ENCODE results near the gene EGR1. TPM values are rescaled to one million over a fixed set of nuclear protein-coding genes. Genes with fewer than 3 reads are reported as not detected.

The EGR1 gene
- total and polyA plus RNA-seq, 2 of the 4 experiments (the other 2 are of a cell fraction), result 2.9 to 104 TPM

DNA sequence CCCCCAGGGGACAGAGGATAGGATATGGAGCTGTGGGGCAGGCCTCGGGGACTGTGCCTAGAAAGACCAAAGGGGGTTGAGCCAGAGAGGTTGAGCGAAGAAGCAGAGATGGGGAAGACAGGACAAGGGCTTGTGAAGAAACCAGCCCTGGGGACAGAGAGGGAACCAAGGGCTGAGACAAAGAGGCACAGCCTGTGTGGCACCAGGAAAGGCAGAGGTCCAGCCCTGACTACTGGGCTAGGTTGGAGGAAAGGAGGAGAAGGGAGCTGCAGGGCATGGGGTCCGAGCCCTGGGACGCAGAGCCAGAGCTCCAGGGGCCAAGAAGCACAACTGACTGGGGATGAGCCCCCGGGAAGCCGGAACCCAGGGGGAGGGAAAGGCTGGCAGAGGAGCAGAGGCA is 17.2 kb upstream of the EGR1 start:
- 85% methylated on average over 6 of the region's 6 CpGs; no CpG with 5 or more reads in 1 of the 2 experiments for WGBS, 2 experiments (ENCODE audit: extremely low coverage in 2 of 2, insufficient read length in 1 of 2)
- Histone ChIP-seq H2AK9ac (replicated peaks; ENCODE audit: low read depth, low read length, poor library complexity) (no peak overlapping the region), H3K56ac (ENCODE audit: extremely low read depth, insufficient read depth, low read length) (no peak overlapping the region), H4K8ac (ENCODE audit: low read depth in 2 of 2, low read length in 2 of 2) (no peak overlapping the region), H2BK20ac (ENCODE audit: low read depth, low read length) (no peak overlapping the region), H2BK5ac (ENCODE audit: low read depth, low read length, poor library complexity, severe bottlenecking) (no peak overlapping the region), H2BK120ac (ENCODE audit: low read depth, low read length) (no peak overlapping the region), H3K9me1 (ENCODE audit: insufficient read depth, low read length) (no peaks in the 10 kb centered on the region), H3K27ac (ENCODE audit: insufficient read depth, low read length) (no peak overlapping the region), H3K4ac (ENCODE audit: low read depth, low read length) (no peak overlapping the region), H3K4me2 (ENCODE audit: low read depth, low read length) (no peak overlapping the region), H4K91ac (ENCODE audit: insufficient read depth, low read depth, low read length) (no peak overlapping the region), H3K14ac (replicated peaks; ENCODE audit: low read depth, low read length) (no peak overlapping the region), H3K9me3 (ENCODE audit: control insufficient read depth, insufficient read depth, low read length) (no peaks in the 10 kb centered on the region), H4K20me1 (ENCODE audit: insufficient read depth, low read length) (no peaks in the 10 kb centered on the region), H2AFZ (replicated peaks; ENCODE audit: low read length, poor library complexity) (no peak overlapping the region), H4K5ac (ENCODE audit: low read depth, low read length) (no peak overlapping the region), H3K18ac (ENCODE audit: low read depth, low read length) (no peak overlapping the region), H3K27me3 (ENCODE audit: control insufficient read depth, insufficient read depth, low read length) (no peaks in the 10 kb centered on the region; the same call in 1 of the 2 replicates), H3K79me1 (ENCODE audit: low read depth in 1 of 2, low read length in 2 of 2) (no peaks in the 10 kb centered on the region), H3K4me1 (ENCODE audit: control insufficient read depth, insufficient read depth, low read length) (no peaks in the 10 kb centered on the region), H2AK5ac (ENCODE audit: low read depth, low read length) (no peak overlapping the region; the same call in 1 of the 2 replicates), H3K4me3 (ENCODE audit: insufficient read depth, low read depth, low read length) (no peak overlapping the region), H2BK15ac (ENCODE audit: low read depth, low read length) (no peak overlapping the region), H3K23ac (ENCODE audit: low read depth, low read length) (no peak overlapping the region), H3K36me3 (ENCODE audit: control insufficient read depth, insufficient read depth, low read length) (no peaks in the 10 kb centered on the region), H3K9ac (ENCODE audit: low read depth, low read length) (no peak overlapping the region)
- in situ Hi-C loops (cut with MboI; ENCODE audit: low sequenced_read_pairs), result no loop called here
- ATAC-seq (ENCODE audit: low read depth) (no peak), DNase-seq (no peak)
- ChIA-PET CTCF (no interaction called here), POLR2A (ENCODE audit: unreplicated experiment) (no interaction called here)
- intact Hi-C loops (cut with micrococcal nuclease), result no loop called here
- TF ChIP-seq CHD1 (IDR thresholded peaks at IDR 0.05; ENCODE audit: low read depth, low read length) (no peak), RCOR1 (IDR thresholded peaks at IDR 0.05; ENCODE audit: insufficient replicate concordance, low read length) (no peak), MXI1 (IDR thresholded peaks at IDR 0.05; ENCODE audit: borderline replicate concordance, low read depth, low read length) (no peak), BHLHE40 (IDR thresholded peaks at IDR 0.05; ENCODE audit: low read depth, low read length) (no peak), FOS (IDR thresholded peaks at IDR 0.05; ENCODE audit: low read depth, low read length) (no peak), NFE2L2 (IDR thresholded peaks at IDR 0.05; ENCODE audit: low read depth, low read length) (no peak), MAZ (IDR thresholded peaks at IDR 0.05; ENCODE audit: borderline replicate concordance, low read depth, low read length) (no peak), POLR2A (IDR thresholded peaks at IDR 0.05; ENCODE audit: low read depth, low read length) (no peak), MAFK (IDR thresholded peaks at IDR 0.05; ENCODE audit: low read depth, low read length) (no peak), CEBPB (IDR thresholded peaks at IDR 0.05; ENCODE audit: low read depth, low read length) (no peak), USF2 (IDR thresholded peaks at IDR 0.05; ENCODE audit: low read depth, low read length) (no peak), RAD21 (IDR thresholded peaks at IDR 0.05; ENCODE audit: low read length) (no peak), SMC3 (IDR thresholded peaks at IDR 0.05; ENCODE audit: low read depth, low read length) (no peak), ELK1 (IDR thresholded peaks at IDR 0.05; ENCODE audit: borderline replicate concordance, low read depth, low read length) (no peak), RFX5 (IDR thresholded peaks at IDR 0.05; ENCODE audit: low read depth, low read length) (no peak)
- TF ChIP-seq, protein P1, sequence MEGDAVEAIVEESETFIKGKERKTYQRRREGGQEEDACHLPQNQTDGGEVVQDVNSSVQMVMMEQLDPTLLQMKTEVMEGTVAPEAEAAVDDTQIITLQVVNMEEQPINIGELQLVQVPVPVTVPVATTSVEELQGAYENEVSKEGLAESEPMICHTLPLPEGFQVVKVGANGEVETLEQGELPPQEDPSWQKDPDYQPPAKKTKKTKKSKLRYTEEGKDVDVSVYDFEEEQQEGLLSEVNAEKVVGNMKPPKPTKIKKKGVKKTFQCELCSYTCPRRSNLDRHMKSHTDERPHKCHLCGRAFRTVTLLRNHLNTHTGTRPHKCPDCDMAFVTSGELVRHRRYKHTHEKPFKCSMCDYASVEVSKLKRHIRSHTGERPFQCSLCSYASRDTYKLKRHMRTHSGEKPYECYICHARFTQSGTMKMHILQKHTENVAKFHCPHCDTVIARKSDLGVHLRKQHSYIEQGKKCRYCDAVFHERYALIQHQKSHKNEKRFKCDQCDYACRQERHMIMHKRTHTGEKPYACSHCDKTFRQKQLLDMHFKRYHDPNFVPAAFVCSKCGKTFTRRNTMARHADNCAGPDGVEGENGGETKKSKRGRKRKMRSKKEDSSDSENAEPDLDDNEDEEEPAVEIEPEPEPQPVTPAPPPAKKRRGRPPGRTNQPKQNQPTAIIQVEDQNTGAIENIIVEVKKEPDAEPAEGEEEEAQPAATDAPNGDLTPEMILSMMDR (conservative IDR thresholded peaks at IDR 0.05; ENCODE audit: low read depth, low read length), result no peak
- dilution Hi-C loops (cut with HindIII; ENCODE audit: low sequenced_read_pairs, unreplicated experiment), result no loop called here
- BruUV-seq (replicated peaks), result no TSS peak

Measured in IMR-90 (cell line).